Calu3 (cell line): ENCODE results near the gene SRSF2. TPM values are rescaled to one million over a fixed set of nuclear protein-coding genes. Genes with fewer than 3 reads are reported as not detected.
"Not testable (repeated sequence)": the region's sequence is repeated elsewhere in the genome, so short reads cannot be mapped to it uniquely, and the experiment has no call there.

ENCODE experiments used
- BruUV-seq: library from RNA; stranded (reverse); fragments of 400-500 nt; replicated peaks from 2 replicates; lab custom pipeline; 2021; lab: Mats Ljungman, UMichigan
- CTCF ChIA-PET: fragments of 300-600 bp; sonication (Branson Sonifier 250); formaldehyde crosslinking; loops from one replicate; lab custom pipeline; 2022; ENCODE audit warnings: antibody characterized with exemption; lab: Charles Lee
- DNase-seq: peaks from one replicate; pipeline ENCODE4 v3.0.0; 2022
- H3K27ac Mint-ChIP-seq: one replicate; pipeline ENCODE4 v1.8.0; 2022; ENCODE audit warnings: mixed read lengths; ENCODE audit not compliant: unreplicated experiment
- H3K27me3 Mint-ChIP-seq: one replicate; pipeline ENCODE4 v1.8.0; 2022; ENCODE audit warnings: mixed read lengths; ENCODE audit not compliant: unreplicated experiment
- H3K36me3 Mint-ChIP-seq: one replicate; pipeline ENCODE4 v1.8.0; 2022; ENCODE audit warnings: mild to moderate bottlenecking, moderate library complexity, mixed read lengths; ENCODE audit not compliant: insufficient read depth, unreplicated experiment
- H3K4me1 Mint-ChIP-seq: one replicate; pipeline ENCODE4 v1.8.0; 2022; ENCODE audit warnings: mild to moderate bottlenecking, low read depth, mixed read lengths; ENCODE audit not compliant: unreplicated experiment
- H3K4me3 Mint-ChIP-seq: one replicate; pipeline ENCODE4 v1.8.0; 2022; ENCODE audit warnings: mild to moderate bottlenecking, low read depth, moderate library complexity, mixed read lengths; ENCODE audit not compliant: unreplicated experiment
- H3K9me3 Mint-ChIP-seq: one replicate; pipeline ENCODE4 v1.8.0; 2022; ENCODE audit warnings: low read depth, mixed read lengths; ENCODE audit not compliant: unreplicated experiment
- CTCF ChIP-seq: fragments of 200-600 bp; IDR thresholded peaks from one replicate; pipeline ENCODE4 v1.8.0; 2022; ENCODE audit warnings: antibody characterized with exemption; ENCODE audit not compliant: unreplicated experiment
- intact Hi-C: fragments of 100-400 bp; cut with micrococcal nuclease; formaldehyde crosslinking; loops from one replicate; pipeline ENCODE4 v1.10.0; 2022; ENCODE audit not compliant: unreplicated experiment
- total RNA-seq: library from RNA; stranded (reverse); gene quantifications from 2 replicates; pipeline ENCODE4 v1.2.3, GENCODE V29; 2022

Gene SRSF2
- total RNA-seq, 1 experiment from 2014 or later = 238 TPM

- DNase-seq = peak; percentile 79
Observed at GRCh38 chr17:76714822-76715495, 22.2 kb downstream of the SRSF2 start.

GRCh38 chr17:76714336-76714735 lies 22.8 kb downstream of the SRSF2 start:
- peaks cover 4% of the 10 kb centered on the region for H3K27me3 Mint-ChIP-seq
- H3K36me3 Mint-ChIP-seq = peaks cover 58% of the 10 kb centered on the region
- intact Hi-C loops = loop anchor here (10.0 kb wide), 1 partner anchor 70 kb away; the partner anchor contains the start of gene ST6GALNAC1
- DNase-seq = no peak
- no peak overlapping the region for H3K27ac Mint-ChIP-seq
- H3K4me3 Mint-ChIP-seq = no peak overlapping the region
- BruUV-seq = no TSS peak
- H3K4me1 Mint-ChIP-seq = peaks cover 13% of the 10 kb centered on the region
- CTCF ChIA-PET = no interaction called here
- no peak for TF ChIP-seq CTCF
- no peaks in the 10 kb centered on the region for H3K9me3 Mint-ChIP-seq

More at GRCh38 chr17:76714822-76715495, 22.2 kb downstream of the SRSF2 start:
- no peaks in the 10 kb centered on the region for H3K9me3 Mint-ChIP-seq
- H3K4me3 Mint-ChIP-seq = no peak overlapping the region
- intact Hi-C loops = loop anchor here (10.0 kb wide), 1 partner anchor 70 kb away; the partner anchor contains the start of gene ST6GALNAC1
- CTCF ChIA-PET = no interaction called here
- peaks cover 58% of the 10 kb centered on the region for H3K36me3 Mint-ChIP-seq
- H3K4me1 Mint-ChIP-seq = peaks cover 13% of the 10 kb centered on the region
- BruUV-seq = no TSS peak
- no peaks in the 10 kb centered on the region for H3K27me3 Mint-ChIP-seq
- no peak overlapping the region for H3K27ac Mint-ChIP-seq
- TF ChIP-seq CTCF = peak; percentile 78

- DNase-seq = no peak
- CTCF ChIA-PET = interaction anchor here (0.8 kb wide), 1 partner anchor 191 kb away, joined by 4 read pairs; no protein-coding TSS in a partner anchor
- BruUV-seq = no TSS peak
- no peak for TF ChIP-seq CTCF
- Mint-ChIP-seq H3K9me3 (no peaks in the 10 kb centered on the region), H3K4me1 (peaks cover 13% of the 10 kb centered on the region), H3K4me3 (no peak overlapping the region), H3K36me3 (peaks cover 52% of the 10 kb centered on the region), H3K27ac (no peak overlapping the region), H3K27me3 (peaks cover 8% of the 10 kb centered on the region)
- intact Hi-C loops = loop anchor here (10.0 kb wide), 1 partner anchor 69 kb away; the partner anchor contains the start of gene ST6GALNAC1
Observed at GRCh38 chr17:76713765-76714164, 23.4 kb downstream of the SRSF2 start.

GRCh38 chr17:76712321-76712720 lies 24.8 kb downstream of the SRSF2 start:
- BruUV-seq, H3K27me3 Mint-ChIP-seq, H3K4me3 Mint-ChIP-seq, H3K27ac Mint-ChIP-seq, DNase-seq, H3K9me3 Mint-ChIP-seq: not testable (repeated sequence)
- intact Hi-C loops = loop anchor here (10.0 kb wide), 1 partner anchor 68 kb away; the partner anchor contains the start of gene ST6GALNAC1
- CTCF ChIA-PET = interaction anchor here (0.6 kb wide), 1 partner anchor 359 kb away, joined by 3 read pairs; the partner anchor contains the start of gene PRPSAP1
- H3K36me3 Mint-ChIP-seq = peaks cover 38% of the 10 kb centered on the region
- H3K4me1 Mint-ChIP-seq = peaks cover 13% of the 10 kb centered on the region
